Skin of body (tissue), 2 donors: ENCODE measurements around the gene BMAL1. TPM values are rescaled to one million over a fixed set of nuclear protein-coding genes. Genes with fewer than 3 reads are reported as not detected.

Source experiments
- DNase-seq: peaks from one replicate; lab custom pipeline; 2025; lab: John Stamatoyannopoulos, UW
- total RNA-seq: library from RNA; depleted of rRNA; stranded (reverse); fragments of >200 nt; gene quantifications from one replicate; pipeline ENCODE4 v1.2.3, GENCODE V29; 2014

Gene BMAL1
- total RNA-seq, 1 donor from 2014 or later, result 23.0 TPM

GRCh38 chr11:13260963-13261588 is 16.5 kb upstream of the BMAL1 start:
- peak; percentile 28 for DNase-seq

GRCh38 chr11:13261591-13262061 is 16.0 kb upstream of the BMAL1 start:
- DNase-seq, result peak; percentile 44

- DNase-seq, result no peak
These were observed 15.5 kb upstream of the BMAL1 start for GRCh38 chr11:13262096-13262495.

- DNase-seq, result no peak
These were observed 8.8 kb upstream of the BMAL1 start for GRCh38 chr11:13268791-13269190.

DNA sequence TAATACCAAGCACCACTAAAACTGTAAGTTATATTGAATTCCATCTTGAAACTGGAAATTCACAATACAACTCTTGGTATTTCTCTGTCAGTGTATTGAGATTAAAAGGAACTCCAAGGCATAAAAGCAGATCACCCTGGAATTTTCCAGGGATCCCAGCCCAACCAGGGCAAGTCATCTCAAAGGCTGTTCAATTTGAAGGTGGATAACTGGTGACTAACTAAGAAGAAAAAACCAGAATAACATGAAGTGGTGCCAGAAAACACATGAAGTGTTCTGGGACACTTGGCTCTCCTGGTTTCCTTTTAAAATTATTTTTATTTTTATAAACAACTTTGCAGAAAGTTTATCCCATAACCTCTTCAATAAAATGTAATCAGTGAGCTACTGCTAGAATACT is 7.8 kb upstream of the BMAL1 start:
- no peak for DNase-seq

DNA sequence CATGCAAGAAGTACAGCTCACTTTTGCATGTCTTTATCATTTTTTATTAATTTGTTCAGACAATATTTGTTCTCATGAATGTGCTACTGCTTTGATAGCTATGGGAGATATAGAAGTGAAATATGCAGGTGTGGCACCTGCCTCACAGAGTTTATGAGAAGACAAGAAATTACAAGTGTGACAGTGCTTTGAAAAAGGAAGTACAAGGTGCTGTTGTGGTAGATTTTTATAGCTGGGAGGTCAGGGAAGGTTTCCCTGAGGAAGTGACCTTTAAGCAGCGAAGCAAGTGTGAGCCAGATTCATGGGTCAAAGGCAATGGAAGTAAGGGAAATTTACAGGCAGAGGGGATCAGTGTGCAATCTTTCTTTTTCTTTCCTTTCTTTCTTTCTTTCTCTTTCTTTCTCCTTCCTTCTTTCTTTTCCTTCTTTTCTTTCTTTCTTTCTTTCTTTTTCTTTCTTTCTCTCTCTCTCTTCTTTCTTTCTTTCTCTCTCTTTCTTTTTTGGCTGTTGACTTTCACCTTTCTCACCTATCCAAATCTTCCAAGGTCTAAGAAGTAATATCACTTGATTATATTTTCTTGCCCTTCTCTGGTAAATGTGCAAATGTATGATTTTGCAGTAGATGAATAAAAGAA is 6.4 kb upstream of the BMAL1 start:
- DNase-seq, result no peak

- DNase-seq, result no peak
These were observed 1.1 kb upstream of the BMAL1 start for GRCh38 chr11:13276454-13276831.

- DNase-seq, result peak; percentile 87
These were observed 490 bp upstream of the BMAL1 start for GRCh38 chr11:13276832-13277767.

DNA sequence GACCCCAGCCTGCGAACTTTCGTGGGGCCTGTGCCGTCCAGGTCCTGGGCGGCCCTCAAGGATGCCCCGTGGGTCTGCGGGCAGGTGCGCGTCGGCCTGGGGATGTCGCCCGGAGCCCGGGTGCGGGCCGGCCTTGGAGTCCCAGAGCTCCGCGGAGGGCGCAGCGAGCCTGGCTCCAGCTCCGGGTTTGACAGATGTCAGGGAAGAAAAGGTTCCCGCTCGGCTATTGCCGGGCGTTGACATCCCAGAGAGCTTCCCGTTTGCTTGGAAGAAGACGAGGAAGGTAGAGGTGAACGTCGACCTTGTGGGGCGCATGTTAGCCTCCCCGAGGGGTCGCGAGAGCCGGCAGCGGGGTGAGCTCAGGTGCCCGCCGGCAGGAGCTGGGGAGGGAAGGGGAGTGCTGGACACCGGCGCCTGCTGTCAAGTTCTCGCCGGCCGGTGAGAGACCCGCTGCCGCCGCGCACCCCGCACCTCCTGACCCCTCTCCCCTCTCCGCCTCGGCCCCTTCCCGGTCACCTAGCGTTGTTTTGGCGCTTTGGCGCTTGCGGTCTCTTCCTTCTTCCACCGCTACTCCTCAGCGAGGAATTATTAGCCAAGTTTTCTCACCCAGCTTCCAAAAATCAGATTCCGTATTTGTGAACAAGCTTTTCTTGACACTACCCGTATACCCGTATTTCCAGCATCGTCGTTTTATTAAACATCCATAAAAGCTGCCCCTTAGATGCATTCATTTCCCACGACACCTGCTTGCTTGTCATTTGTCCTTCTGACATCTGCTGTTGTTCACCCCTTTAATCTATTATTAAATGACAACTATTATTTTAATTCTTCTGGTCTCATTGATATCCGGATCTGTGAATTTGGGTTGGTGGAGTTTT is 1.3 kb downstream of the BMAL1 start:
- DNase-seq, result no peak

DNA sequence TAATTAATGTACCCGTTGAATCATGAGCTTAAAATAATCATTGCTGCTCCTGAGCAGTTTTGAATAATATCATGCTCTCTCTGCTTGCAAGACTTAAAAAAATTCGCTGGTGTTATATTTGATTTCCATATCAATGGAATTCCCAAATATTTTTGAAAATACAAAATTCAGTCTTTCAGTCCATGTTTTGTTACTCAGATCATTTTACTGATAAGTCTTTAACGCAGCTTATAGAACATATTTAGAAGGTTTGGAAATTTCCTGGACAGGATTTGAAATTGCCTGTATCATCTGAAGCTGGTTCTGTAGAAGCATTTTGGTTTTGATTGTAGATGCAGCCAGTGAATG is 1.9 kb downstream of the BMAL1 start:
- DNase-seq, result no peak

GRCh38 chr11:13280092-13280722 is 2.6 kb downstream of the BMAL1 start:
- DNase-seq, result no peak

- no peak for DNase-seq
These were observed 3.2 kb downstream of the BMAL1 start for GRCh38 chr11:13280777-13281176.

GRCh38 chr11:13283636-13284035 is 6.0 kb downstream of the BMAL1 start:
- DNase-seq, result no peak

- DNase-seq, result no peak
These were observed 7.4 kb downstream of the BMAL1 start for GRCh38 chr11:13284776-13285588.

- no peak for DNase-seq
These were observed 8.8 kb downstream of the BMAL1 start for GRCh38 chr11:13286279-13286821.

DNA sequence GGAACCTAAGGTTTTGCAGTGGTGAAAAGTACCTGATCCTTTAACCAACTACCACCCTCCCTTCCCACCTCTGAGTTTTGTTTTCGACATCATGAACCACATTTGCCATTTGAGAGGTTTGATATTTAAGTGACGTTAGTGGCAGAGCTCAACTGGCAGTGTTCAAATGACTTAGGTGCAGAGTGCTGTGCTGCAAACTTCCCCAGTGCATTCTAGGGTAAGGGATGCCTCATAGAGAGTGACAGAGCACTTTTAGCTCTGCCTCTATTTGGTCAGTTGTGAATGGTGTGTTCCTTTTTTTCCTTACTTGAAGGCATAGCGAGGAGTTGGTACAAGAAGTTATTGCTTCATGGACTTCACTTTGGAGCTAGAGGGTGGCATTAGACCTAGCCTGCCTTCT is 9.4 kb downstream of the BMAL1 start:
- DNase-seq, result no peak

- DNase-seq, result no peak
These were observed 10.1 kb downstream of the BMAL1 start for GRCh38 chr11:13287681-13288080.

- DNase-seq, result no peak
These were observed 10.9 kb downstream of the BMAL1 start for GRCh38 chr11:13288375-13289029.

- no peak for DNase-seq
These were observed 11.5 kb downstream of the BMAL1 start for GRCh38 chr11:13289081-13289480.
